Mesenteric fat pad (tissue), 1 donor: ENCODE measurements around the gene GPATCH1. TPM values are rescaled to one million over a fixed set of nuclear protein-coding genes. Genes with fewer than 3 reads are reported as not detected.
"Not testable (repeated sequence)": the region's sequence is repeated elsewhere in the genome, so short reads cannot be mapped to it uniquely, and the experiment has no call there.

Experiments used
- DNase-seq: peaks from one replicate; pipeline ENCODE4 v3.0.0-alpha.2; 2020; ENCODE audit warnings: low spot score
- total RNA-seq: library from RNA; stranded (reverse); fragmentation: NEBNext Ultra II Directional; extraction: Animal tissue kit (Norgen Biotek cat#: 25700); gene quantifications from one replicate; pipeline ENCODE4 v1.2.1, GENCODE V29; 2021
- donor health status: DM: yes; HTN: yes; CAD: no.

The GPATCH1 gene
- total RNA-seq, 1 donor from 2014 or later: 6.2 TPM

- DNase-seq: not testable (repeated sequence)
Observed at GRCh38 chr19:33154313-33154712, 73.3 kb downstream of the GPATCH1 start.

GRCh38 chr19:33156334-33156733 is 75.4 kb downstream of the GPATCH1 start:
- DNase-seq: no peak

- DNase-seq: no peak
Observed at GRCh38 chr19:33157906-33158305, 76.9 kb downstream of the GPATCH1 start.

- DNase-seq: no peak
Observed at GRCh38 chr19:33158365-33158764, 77.4 kb downstream of the GPATCH1 start.

GRCh38 chr19:33159149-33159548 is 78.2 kb downstream of the GPATCH1 start:
- no peak for DNase-seq

- no peak for DNase-seq
Observed at GRCh38 chr19:33159893-33160292, 78.9 kb downstream of the GPATCH1 start.

- no peak for DNase-seq
Observed at GRCh38 chr19:33161201-33161600, 80.2 kb downstream of the GPATCH1 start.

GRCh38 chr19:33163481-33163880 is 82.5 kb downstream of the GPATCH1 start:
- no peak for DNase-seq

GRCh38 chr19:33166037-33166436 is 85.1 kb downstream of the GPATCH1 start:
- not testable (repeated sequence) for DNase-seq

- no peak for DNase-seq
Observed at GRCh38 chr19:33167438-33167837, 86.5 kb downstream of the GPATCH1 start.

GRCh38 chr19:33168528-33168927 is 87.5 kb downstream of the GPATCH1 start:
- DNase-seq: no peak

- DNase-seq: no peak
Observed at GRCh38 chr19:33171222-33171795, 90.3 kb downstream of the GPATCH1 start.

- no peak for DNase-seq
Observed at GRCh38 chr19:33171916-33172359, 91.0 kb downstream of the GPATCH1 start.

- DNase-seq: no peak
Observed at GRCh38 chr19:33174186-33174585, 93.2 kb downstream of the GPATCH1 start.

GRCh38 chr19:33175156-33175782 is 94.3 kb downstream of the GPATCH1 start:
- DNase-seq: no peak

- no peak for DNase-seq
Observed at GRCh38 chr19:33175886-33176669, 95.1 kb downstream of the GPATCH1 start.

- DNase-seq: peak; percentile 99
Observed at GRCh38 chr19:33176670-33177416, 95.9 kb downstream of the GPATCH1 start.

GRCh38 chr19:33177417-33177979 is 96.5 kb downstream of the GPATCH1 start:
- DNase-seq: no peak
